GM21528 (cell line): ENCODE results near the gene NUTM2A.
"Not testable (repeated sequence)": the region's sequence is repeated elsewhere in the genome, so short reads cannot be mapped to it uniquely, and the experiment has no call there.

Experiments used
- ATAC-seq: cut with Tn5 transposase; IDR thresholded peaks from one replicate; pipeline ENCODE4 v1.9.1; 2021; ENCODE audit warnings: mild to moderate bottlenecking, moderate library complexity; ENCODE audit not compliant: unreplicated experiment, low FRiP score

The NUTM2A gene

DNA sequence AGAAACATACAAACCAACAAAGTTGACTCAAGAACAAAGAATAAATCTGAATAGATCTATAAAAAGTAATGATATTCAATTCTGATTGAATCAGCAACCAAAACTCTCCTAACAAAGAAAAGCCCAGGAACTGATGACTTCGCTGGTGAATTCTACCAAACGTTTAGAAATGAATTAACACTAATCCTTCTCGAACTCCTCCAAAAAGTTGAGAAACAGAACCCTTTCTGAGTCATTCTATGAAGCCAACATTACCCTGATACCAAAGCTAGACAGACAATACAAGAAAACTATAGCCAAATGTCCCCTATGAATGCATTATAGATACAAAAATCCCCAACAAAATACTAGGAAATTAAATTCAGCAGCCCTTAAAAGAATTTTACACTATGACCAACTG is 16.9 kb downstream of the NUTM2A start:
- not testable (repeated sequence) for ATAC-seq

DNA sequence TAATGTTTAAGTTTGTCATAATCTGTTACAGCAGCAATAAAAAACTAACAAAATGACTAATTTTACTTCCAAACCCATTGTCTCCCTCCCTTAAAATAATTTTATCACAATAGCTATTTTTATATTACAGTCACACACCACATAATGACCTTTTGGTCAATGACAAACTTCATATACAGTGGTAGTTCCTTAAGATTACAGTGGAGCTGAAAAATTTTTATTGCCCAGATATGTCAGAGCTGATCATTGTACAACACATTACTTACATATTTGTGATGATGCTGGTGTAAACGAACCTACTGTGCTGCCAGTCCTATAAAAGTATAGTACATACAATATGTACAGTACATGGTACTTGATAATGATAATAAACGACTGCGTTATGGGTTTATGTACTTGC is 22.1 kb downstream of the NUTM2A start:
- not testable (repeated sequence) for ATAC-seq

- ATAC-seq: not testable (repeated sequence)
These were observed 23.6 kb downstream of the NUTM2A start for GRCh38 chr10:87248818-87249353.

GRCh38 chr10:87280749-87281392 is 55.6 kb downstream of the NUTM2A start:
- ATAC-seq: not testable (repeated sequence)
